ENCODE data around the gene MEIS2.

DNA sequence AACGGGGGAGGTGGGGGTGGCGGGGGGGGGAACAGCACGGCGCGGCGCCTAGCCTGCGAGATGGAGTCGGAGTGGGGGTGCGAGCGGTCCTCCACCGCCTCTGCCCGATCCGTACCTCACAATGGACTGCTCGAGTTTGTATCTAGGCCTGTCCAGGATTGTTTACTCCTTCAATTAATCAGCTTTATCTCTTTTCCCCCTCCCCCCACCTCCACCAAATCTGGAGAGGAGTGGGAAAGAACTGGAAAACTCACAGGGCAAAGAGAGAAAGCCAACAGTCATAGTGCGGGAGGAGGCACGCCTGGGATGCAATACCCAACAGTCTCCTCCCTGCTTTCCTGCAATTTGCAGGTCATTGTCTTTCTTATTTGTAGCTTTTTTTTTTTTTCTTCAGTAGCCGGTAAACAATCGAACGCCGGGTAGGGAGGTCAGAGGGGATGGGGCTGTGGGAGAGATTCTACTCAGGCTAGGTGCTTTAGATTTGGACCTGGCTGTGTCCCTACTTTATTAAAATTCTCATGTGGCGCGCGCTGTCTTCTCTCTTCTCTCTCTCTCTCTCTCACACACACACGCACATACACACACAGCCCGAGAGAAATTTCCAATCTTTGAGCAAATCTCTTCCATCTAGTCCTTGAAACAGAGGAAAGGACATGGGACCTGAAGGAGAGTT is 6.9 kb upstream of the MEIS2 start:
- TF ChIP-seq POLR2AphosphoS5 (IDR thresholded peaks at IDR 0.05; ENCODE audit: insufficient read depth in 1 of 2, low read depth in 1 of 2) = no peak
- TF ChIP-seq CTCF (IDR thresholded peaks at IDR 0.05) = no peak
- TF ChIP-seq POLR2A (IDR thresholded peaks at IDR 0.05) = no peak

All from vagina (tissue), 2 donors.